HEK293 (cell line): ENCODE measurements around the gene LCMT1.
"Not testable (repeated sequence)": the region's sequence is repeated elsewhere in the genome, so short reads cannot be mapped to it uniquely, and the experiment has no call there.

Source experiments
- ZBTB48 ChIP-seq: fragments of 450-650 bp; formaldehyde crosslinking; IDR thresholded peaks from 2 replicates; pipeline ENCODE4 v1.5.1; 2016; ENCODE audit warnings: missing biosample characterization, missing genetic modification characterization
- ZNF704 ChIP-seq: fragments of 450-650 bp; formaldehyde crosslinking; IDR thresholded peaks from 2 replicates; pipeline ENCODE4 v1.5.1; 2016; ENCODE audit warnings: missing biosample characterization, missing genetic modification characterization
- TF ChIP-seq, protein P1 (sequence below): fragments of 450-650 bp; formaldehyde crosslinking; IDR thresholded peaks from 2 replicates; pipeline ENCODE4 v1.5.1; 2017; ENCODE audit warnings: missing biosample characterization, missing genetic modification characterization

DNA sequence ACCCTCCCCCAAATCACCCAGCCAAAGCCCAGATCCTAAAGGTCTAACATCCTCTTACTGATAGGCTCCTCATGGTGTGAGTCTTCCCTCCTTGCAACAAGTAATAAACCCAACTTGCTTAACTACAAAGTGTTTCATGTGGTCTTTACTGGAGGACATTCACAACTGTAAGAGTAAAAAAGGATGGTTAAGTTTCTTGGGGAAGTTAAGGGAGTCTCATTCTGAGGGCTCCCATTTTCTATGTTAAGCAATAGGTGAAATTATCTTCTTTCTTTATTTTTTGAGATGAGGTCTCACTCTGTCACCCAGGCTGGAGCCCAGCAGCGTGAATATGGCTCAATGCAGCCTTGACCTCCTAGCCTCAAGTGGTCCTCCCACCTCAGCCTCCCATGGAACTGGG, 47.3 kb upstream of the LCMT1 start:
- TF ChIP-seq ZNF704, ZBTB48 (tag by site-specific recombination): not testable (repeated sequence)
- TF ChIP-seq, protein P1, sequence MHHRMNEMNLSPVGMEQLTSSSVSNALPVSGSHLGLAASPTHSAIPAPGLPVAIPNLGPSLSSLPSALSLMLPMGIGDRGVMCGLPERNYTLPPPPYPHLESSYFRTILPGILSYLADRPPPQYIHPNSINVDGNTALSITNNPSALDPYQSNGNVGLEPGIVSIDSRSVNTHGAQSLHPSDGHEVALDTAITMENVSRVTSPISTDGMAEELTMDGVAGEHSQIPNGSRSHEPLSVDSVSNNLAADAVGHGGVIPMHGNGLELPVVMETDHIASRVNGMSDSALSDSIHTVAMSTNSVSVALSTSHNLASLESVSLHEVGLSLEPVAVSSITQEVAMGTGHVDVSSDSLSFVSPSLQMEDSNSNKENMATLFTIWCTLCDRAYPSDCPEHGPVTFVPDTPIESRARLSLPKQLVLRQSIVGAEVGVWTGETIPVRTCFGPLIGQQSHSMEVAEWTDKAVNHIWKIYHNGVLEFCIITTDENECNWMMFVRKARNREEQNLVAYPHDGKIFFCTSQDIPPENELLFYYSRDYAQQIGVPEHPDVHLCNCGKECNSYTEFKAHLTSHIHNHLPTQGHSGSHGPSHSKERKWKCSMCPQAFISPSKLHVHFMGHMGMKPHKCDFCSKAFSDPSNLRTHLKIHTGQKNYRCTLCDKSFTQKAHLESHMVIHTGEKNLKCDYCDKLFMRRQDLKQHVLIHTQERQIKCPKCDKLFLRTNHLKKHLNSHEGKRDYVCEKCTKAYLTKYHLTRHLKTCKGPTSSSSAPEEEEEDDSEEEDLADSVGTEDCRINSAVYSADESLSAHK (tag by site-specific recombination) = not testable (repeated sequence)
